ENCODE results near the gene MACC1. TPM values are rescaled to one million over a fixed set of nuclear protein-coding genes. Genes with fewer than 3 reads are reported as not detected.
A peak's percentile ranks its signal among the peaks of the same experiment; 100 is the strongest.

MACC1 gene
- total RNA-seq, 2 donors from 2014 or later: 0.26 TPM; not detected in 1

DNA sequence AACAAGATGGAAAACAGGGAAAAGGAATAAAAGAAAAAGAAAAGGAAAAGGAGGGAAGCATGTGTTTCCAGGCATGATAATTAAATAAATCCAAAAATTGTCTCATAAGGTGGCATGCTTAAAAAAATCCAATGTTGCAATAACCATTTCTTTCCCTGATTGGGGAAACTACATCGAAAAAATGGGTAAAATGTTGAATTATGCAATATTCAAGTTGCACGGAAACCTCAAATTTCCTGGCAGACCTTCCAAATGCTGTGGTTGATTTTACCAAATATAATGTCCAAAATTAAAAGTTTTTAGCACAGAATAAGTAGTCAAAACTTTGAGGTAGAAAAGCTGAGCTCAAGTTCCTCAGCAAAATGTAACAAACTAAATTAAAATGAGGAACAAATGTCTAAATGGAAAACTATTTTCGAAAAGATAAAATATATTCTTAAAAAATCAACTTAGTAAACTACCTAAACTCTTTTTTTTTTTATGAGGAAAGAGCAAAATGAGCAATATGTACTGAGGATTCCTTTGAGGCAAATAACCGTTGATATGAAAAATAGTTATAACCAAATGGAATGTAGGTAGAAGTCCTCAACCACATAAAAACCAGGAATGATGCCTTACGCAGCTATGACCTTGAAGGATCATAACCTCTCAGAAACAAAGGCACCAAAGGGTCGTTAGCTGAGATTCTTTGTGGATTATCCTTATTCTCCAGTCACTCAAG, 52.6 kb downstream of the MACC1 start:
- H3K36me3 ChIP-seq: no peaks in the 10 kb centered on the region
- no peak overlapping the region for H3K4me3 ChIP-seq
- no peak overlapping the region for H3K27ac ChIP-seq
- DNase-seq (ENCODE audit: low spot score): no peak
- no peaks in the 10 kb centered on the region for H3K9me3 ChIP-seq
- H3K27me3 ChIP-seq: no peaks in the 10 kb centered on the region
- no peaks in the 10 kb centered on the region for H3K4me1 ChIP-seq
- TF ChIP-seq, protein P1, sequence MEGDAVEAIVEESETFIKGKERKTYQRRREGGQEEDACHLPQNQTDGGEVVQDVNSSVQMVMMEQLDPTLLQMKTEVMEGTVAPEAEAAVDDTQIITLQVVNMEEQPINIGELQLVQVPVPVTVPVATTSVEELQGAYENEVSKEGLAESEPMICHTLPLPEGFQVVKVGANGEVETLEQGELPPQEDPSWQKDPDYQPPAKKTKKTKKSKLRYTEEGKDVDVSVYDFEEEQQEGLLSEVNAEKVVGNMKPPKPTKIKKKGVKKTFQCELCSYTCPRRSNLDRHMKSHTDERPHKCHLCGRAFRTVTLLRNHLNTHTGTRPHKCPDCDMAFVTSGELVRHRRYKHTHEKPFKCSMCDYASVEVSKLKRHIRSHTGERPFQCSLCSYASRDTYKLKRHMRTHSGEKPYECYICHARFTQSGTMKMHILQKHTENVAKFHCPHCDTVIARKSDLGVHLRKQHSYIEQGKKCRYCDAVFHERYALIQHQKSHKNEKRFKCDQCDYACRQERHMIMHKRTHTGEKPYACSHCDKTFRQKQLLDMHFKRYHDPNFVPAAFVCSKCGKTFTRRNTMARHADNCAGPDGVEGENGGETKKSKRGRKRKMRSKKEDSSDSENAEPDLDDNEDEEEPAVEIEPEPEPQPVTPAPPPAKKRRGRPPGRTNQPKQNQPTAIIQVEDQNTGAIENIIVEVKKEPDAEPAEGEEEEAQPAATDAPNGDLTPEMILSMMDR (IDR thresholded peaks at IDR 0.05): no peak

DNA sequence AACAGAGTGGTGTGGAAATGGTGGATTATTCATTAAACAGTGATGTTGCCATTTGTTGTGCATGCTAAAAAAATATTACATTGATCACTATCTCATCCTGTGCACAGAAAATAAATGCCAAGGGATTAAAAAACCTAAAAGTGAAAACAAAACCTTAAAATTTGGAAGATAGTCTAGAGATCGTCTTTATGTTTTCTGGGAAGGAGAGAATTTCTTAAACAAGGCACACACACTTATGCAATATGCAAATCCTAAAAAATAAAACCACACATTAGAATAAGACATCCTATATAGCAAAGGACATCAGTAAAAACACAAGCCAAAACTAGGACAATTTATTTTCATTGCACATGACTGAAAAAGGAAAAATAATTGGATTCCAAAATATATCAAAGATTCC, 54.5 kb downstream of the MACC1 start:
- no peaks in the 10 kb centered on the region for H3K9me3 ChIP-seq
- no peak for DNase-seq (ENCODE audit: low spot score)
- H3K4me1 ChIP-seq: no peaks in the 10 kb centered on the region
- H3K36me3 ChIP-seq: no peaks in the 10 kb centered on the region
- no peak overlapping the region for H3K4me3 ChIP-seq
- H3K27me3 ChIP-seq: no peaks in the 10 kb centered on the region
- TF ChIP-seq, protein P1 (IDR thresholded peaks at IDR 0.05): no peak
- no peak overlapping the region for H3K27ac ChIP-seq

DNA sequence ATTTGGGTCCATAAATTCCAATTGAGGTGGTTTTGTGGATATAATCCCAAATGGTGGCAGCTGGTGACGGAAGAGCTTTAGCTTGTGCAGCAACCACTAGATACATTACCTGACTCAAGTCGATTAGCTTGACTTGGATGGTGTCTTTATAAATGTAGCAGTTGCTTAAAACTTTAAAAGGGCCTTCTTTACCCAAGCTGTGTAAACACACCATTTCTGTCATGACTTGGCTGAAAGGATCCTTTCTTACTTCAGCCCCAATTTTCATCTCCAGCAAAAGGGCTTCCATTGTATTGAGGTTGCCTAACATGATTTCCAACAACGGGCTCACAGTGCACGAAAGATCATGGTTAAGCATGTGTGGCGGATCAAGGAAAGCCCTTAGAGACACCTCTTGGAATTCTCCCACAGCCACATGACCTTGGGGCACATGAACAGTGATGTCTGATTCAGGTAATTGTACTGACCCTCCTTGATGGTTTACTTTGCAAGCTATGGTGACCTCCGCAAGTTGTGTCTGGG, 57.9 kb downstream of the MACC1 start:
- no peak overlapping the region for H3K27ac ChIP-seq
- H3K4me1 ChIP-seq: no peaks in the 10 kb centered on the region
- H3K4me3 ChIP-seq: no peak overlapping the region
- no peaks in the 10 kb centered on the region for H3K27me3 ChIP-seq
- no peaks in the 10 kb centered on the region for H3K9me3 ChIP-seq
- TF ChIP-seq, protein P1 (IDR thresholded peaks at IDR 0.05): no peak
- no peak for DNase-seq (ENCODE audit: low spot score)
- no peaks in the 10 kb centered on the region for H3K36me3 ChIP-seq

DNA sequence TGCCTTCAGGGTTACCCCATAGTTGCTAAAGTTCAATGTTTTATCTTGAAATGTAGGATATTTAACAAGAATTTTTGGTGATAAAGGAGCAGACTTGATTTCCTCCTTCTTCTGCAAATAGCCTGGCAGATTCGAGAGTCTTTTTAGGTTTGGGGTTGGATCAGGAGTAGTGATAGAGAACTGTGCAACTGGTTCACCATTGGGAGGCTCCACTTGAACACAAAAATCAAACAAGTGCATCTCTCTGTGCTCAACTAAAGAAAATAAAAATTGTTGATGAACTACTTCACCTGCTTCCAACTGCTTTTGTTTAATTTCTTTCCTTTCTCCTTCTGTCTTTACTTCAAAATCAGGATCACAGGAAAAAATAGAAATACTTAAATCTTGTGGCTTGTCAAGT, 58.5 kb downstream of the MACC1 start:
- TF ChIP-seq, protein P1 (IDR thresholded peaks at IDR 0.05): peak in 1 of 2 donors; percentile 63
- Histone ChIP-seq H3K27me3 (no peaks in the 10 kb centered on the region), H3K4me3 (no peak overlapping the region), H3K4me1 (no peaks in the 10 kb centered on the region), H3K36me3 (no peaks in the 10 kb centered on the region), H3K27ac (no peak overlapping the region), H3K9me3 (no peaks in the 10 kb centered on the region)
- DNase-seq (ENCODE audit: low spot score): no peak

DNA sequence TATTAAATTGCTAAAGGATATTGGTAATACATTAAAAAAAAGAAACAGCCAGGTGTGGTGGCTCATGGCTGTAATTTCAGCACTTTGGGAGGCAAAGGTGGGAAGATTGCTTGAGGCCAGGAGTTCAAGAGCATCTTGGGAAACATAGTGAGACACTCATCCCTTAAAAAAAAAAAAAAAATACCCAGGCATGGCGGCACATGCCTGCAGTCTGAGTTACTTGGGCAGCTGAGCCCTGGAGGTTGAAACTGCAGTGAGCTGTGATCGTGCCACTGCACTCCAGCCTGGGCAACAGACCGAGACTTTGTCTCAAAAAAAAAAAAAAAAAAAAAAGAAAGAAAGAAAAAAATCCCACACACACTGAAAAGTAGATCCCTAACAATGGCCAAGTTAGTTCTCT, 59.7 kb downstream of the MACC1 start:
- Histone ChIP-seq H3K4me3 (no peak overlapping the region), H3K4me1 (no peaks in the 10 kb centered on the region), H3K9me3 (no peaks in the 10 kb centered on the region), H3K36me3 (no peaks in the 10 kb centered on the region), H3K27ac (no peak overlapping the region), H3K27me3 (no peaks in the 10 kb centered on the region)
- TF ChIP-seq, protein P1 (IDR thresholded peaks at IDR 0.05): no peak
- DNase-seq (ENCODE audit: low spot score): no peak

DNA sequence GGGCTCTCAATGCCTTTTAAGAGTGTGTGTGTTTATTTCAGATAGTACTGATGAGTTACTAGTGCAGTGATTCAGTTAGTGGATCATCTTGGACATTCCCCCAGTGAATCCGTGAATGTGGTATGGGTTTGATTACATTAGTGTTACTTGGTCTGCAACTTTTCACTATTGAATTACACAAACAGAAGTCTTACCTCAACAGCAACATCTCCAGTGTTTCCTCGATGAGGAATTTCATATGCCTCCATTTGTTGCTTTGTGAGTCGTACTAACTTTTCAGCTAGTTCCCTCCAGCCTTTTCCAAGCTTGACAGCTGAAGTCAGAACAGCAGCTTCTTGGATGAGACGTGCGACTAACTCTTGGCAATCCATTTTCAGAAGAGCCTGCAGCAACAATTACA, 63.2 kb downstream of the MACC1 start:
- H3K4me3 ChIP-seq: no peak overlapping the region
- no peaks in the 10 kb centered on the region for H3K9me3 ChIP-seq
- H3K4me1 ChIP-seq: no peaks in the 10 kb centered on the region
- no peak for DNase-seq (ENCODE audit: low spot score)
- H3K36me3 ChIP-seq: no peaks in the 10 kb centered on the region
- H3K27me3 ChIP-seq: no peaks in the 10 kb centered on the region
- no peak overlapping the region for H3K27ac ChIP-seq
- TF ChIP-seq, protein P1 (IDR thresholded peaks at IDR 0.05): no peak
